GM23338 (cell line): ENCODE measurements around the gene NTN4. TPM values are rescaled to one million over a fixed set of nuclear protein-coding genes. Genes with fewer than 3 reads are reported as not detected.

Experiments
- ATAC-seq: fragments of 200-7000 bp; cut with Tn5 transposase; 3 replicates; pipeline ENCODE4 v1.9.1; 2020
- DNase-seq: peaks from one replicate; pipeline ENCODE4 v3.0.0-alpha.2; 2015; ENCODE audit warnings: low spot score
- H2AFZ ChIP-seq: fragments of 200-600 bp; sonication (generic); 2 replicates; pipeline ENCODE4 v1.8.0; 2016; ENCODE audit warnings: antibody characterized with exemption, mild to moderate bottlenecking, moderate library complexity
- H3F3A ChIP-seq: fragments of 200-600 bp; sonication (generic); replicated peaks from 2 replicates; pipeline ENCODE4 v1.8.0; 2017; ENCODE audit warnings: antibody characterized with exemption, mixed run types, low read depth
- H3K27ac ChIP-seq: fragments of 200-600 bp; sonication (generic); 2 replicates; pipeline ENCODE4 v1.6.1; 2016; ENCODE audit warnings: low read depth
- H3K27me3 ChIP-seq: fragments of 200-600 bp; sonication (generic); 2 replicates; pipeline ENCODE4 v1.8.0; 2016; ENCODE audit warnings: mild to moderate bottlenecking, mixed run types, moderate library complexity; ENCODE audit not compliant: insufficient read depth
- H3K36me3 ChIP-seq: fragments of 200-600 bp; sonication (generic); 2 replicates; pipeline ENCODE4 v1.8.0; 2016; ENCODE audit warnings: mild to moderate bottlenecking; ENCODE audit not compliant: insufficient read depth
- H3K4me1 ChIP-seq: fragments of 200-600 bp; sonication (generic); 2 replicates; pipeline ENCODE4 v1.8.0; 2016; ENCODE audit warnings: mild to moderate bottlenecking, moderate library complexity; ENCODE audit not compliant: insufficient read depth
- H3K4me2 ChIP-seq: fragments of 200-600 bp; sonication (generic); 2 replicates; pipeline ENCODE4 v1.7.1; 2017; ENCODE audit warnings: mixed run types
- H3K4me3 ChIP-seq: fragments of 200-600 bp; sonication (generic); 2 replicates; pipeline ENCODE4 v1.6.1; 2016; ENCODE audit warnings: mixed run types
- H3K79me2 ChIP-seq: fragments of 200-600 bp; sonication (generic); replicated peaks from 2 replicates; pipeline ENCODE4 v1.8.0; 2017; ENCODE audit warnings: mild to moderate bottlenecking; ENCODE audit not compliant: insufficient read depth
- H3K9me2 ChIP-seq: fragments of 200-600 bp; sonication (generic); 2 replicates; pipeline ENCODE4 v1.8.0; 2017; ENCODE audit not compliant: insufficient read depth
- H4K20me1 ChIP-seq: fragments of 200-600 bp; sonication (generic); replicated peaks from 2 replicates; pipeline ENCODE4 v1.8.0; 2017; ENCODE audit warnings: mild to moderate bottlenecking; ENCODE audit not compliant: insufficient read depth
- H3K27ac Mint-ChIP-seq: 2 replicates; pipeline ENCODE4 v1.8.0; 2020; ENCODE audit warnings: inconsistent platforms, mild to moderate bottlenecking, moderate library complexity, mixed read lengths
- H3K27me3 Mint-ChIP-seq: 3 replicates; pipeline ENCODE4 v1.8.0; 2022; ENCODE audit warnings: low read depth, mild to moderate bottlenecking, moderate library complexity, mixed read lengths, inconsistent platforms; ENCODE audit not compliant: insufficient read depth, poor library complexity
- H3K36me3 Mint-ChIP-seq: 3 replicates; pipeline ENCODE4 v1.8.0; 2021; ENCODE audit warnings: low read depth, mild to moderate bottlenecking, inconsistent platforms, moderate library complexity, mixed read lengths
- H3K4me1 Mint-ChIP-seq: 3 replicates; pipeline ENCODE4 v1.8.0; 2020; ENCODE audit warnings: mild to moderate bottlenecking, inconsistent platforms, mixed read lengths
- H3K4me3 Mint-ChIP-seq: 3 replicates; pipeline ENCODE4 v1.8.0; 2021; ENCODE audit warnings: moderate library complexity, mild to moderate bottlenecking, inconsistent platforms, mixed read lengths
- H3K9me3 Mint-ChIP-seq: 3 replicates; pipeline ENCODE4 v1.8.0; 2020; ENCODE audit warnings: moderate library complexity, mild to moderate bottlenecking, inconsistent platforms, mixed read lengths
- EZH2 ChIP-seq: fragments of 200-600 bp; sonication (generic); IDR thresholded peaks from one replicate; pipeline ENCODE4 v1.8.0; 2017; ENCODE audit warnings: antibody characterized with exemption, mild to moderate bottlenecking, low read depth; ENCODE audit not compliant: unreplicated experiment
- EZH2phosphoT487 ChIP-seq: fragments of 200-600 bp; sonication (generic); IDR thresholded peaks from one replicate; pipeline ENCODE4 v1.8.1; 2018; ENCODE audit warnings: antibody characterized with exemption; ENCODE audit not compliant: unreplicated experiment
- JUNB ChIP-seq: IDR thresholded peaks from one replicate; pipeline ENCODE4 v1.6.1; 2016; ENCODE audit warnings: antibody characterized with exemption; ENCODE audit not compliant: unreplicated experiment
- NANOG ChIP-seq: IDR thresholded peaks from 2 replicates; pipeline ENCODE4 v1.6.1; 2016; ENCODE audit warnings: antibody characterized with exemption, borderline replicate concordance
- POLR2AphosphoS5 ChIP-seq: IDR thresholded peaks from 2 replicates; pipeline ENCODE4 v1.6.1; 2016; ENCODE audit warnings: antibody characterized with exemption, low read depth
- ZNF114 ChIP-seq: fragments of 250-450 bp; sonication (Bioruptor Pico); IDR thresholded peaks from 2 replicates; pipeline ENCODE4 v1.5.0; 2020; ENCODE audit warnings: mild to moderate bottlenecking, moderate library complexity
- ZNF331 ChIP-seq: fragments of 250-450 bp; sonication (Bioruptor Pico); IDR thresholded peaks from 2 replicates; pipeline ENCODE4 v1.5.0; 2020; ENCODE audit warnings: low read depth, mild to moderate bottlenecking, moderate library complexity
- polyA plus RNA-seq: library from polyadenylated mRNA; unstranded; fragments of >200 nt; fragmentation: Nextera tagmentation; extraction: Ambion mirVana; gene quantifications from 2 replicates; pipeline ENCODE4 v1.2.1, GENCODE V29; 2016
- total RNA-seq: library from RNA; depleted of rRNA; stranded (reverse); fragments of >200 nt; shearing (Covaris generic); gene quantifications from 2 replicates; pipeline ENCODE4 v1.2.3, GENCODE V29; 2014
- TF ChIP-seq, protein P1 (sequence below): IDR thresholded peaks from one replicate; pipeline ENCODE4 v1.6.1; 2018; ENCODE audit warnings: antibody characterized with exemption; ENCODE audit not compliant: unreplicated experiment
- TF ChIP-seq, protein P2 (sequence below): IDR thresholded peaks from 2 replicates; pipeline ENCODE4 v1.6.1; 2016; ENCODE audit warnings: antibody characterized with exemption
- TF ChIP-seq, protein P3 (sequence below), 2 experiments: fragments of 200-600 bp in 1 of 2; sonication (generic) in 1 of 2; conservative IDR thresholded peaks; 2 replicates each; pipeline versions ENCODE4 v1.5.1 to v1.6.1; 2016 to 2017; ENCODE audit warnings: antibody characterized with exemption in 2 of 2, low read depth in 2 of 2, mild to moderate bottlenecking in 2 of 2, moderate library complexity in 1 of 2

The NTN4 gene
- total and polyA plus RNA-seq, 2 experiments from 2014 or later = 1.5 to 3.8 TPM

DNA sequence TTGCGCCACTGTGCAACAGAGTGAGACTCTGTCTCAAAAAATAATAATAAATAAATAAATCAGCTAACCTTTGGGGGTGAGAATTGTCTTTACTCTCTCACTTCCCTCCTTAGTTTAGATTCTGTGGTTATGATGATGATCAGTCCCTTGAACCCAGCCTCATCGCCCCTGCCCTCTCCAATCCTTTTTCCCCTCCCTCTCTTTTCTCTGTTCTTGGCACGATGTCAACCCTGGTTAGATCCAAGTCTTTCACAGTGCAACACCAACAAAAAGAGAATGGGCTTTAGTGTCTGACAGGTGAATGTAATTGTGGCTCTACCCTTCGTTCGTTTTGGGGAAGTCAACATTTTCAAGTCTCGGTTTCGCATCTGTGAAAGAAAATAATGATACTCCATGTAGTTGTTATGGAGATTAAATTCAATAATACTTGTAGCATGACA, 59.0 kb downstream of the NTN4 start:
- Histone ChIP-seq H3K9me2 (no peaks in the 10 kb centered on the region), H4K20me1 (no peaks in the 10 kb centered on the region), H3K36me3 (no peaks in the 10 kb centered on the region), H3K79me2 (no peaks in the 10 kb centered on the region), H2AFZ (no peak overlapping the region), H3F3A (no peaks in the 10 kb centered on the region), H3K27ac (no peak overlapping the region), H3K27me3 (no peaks in the 10 kb centered on the region), H3K4me3 (no peak overlapping the region), H3K4me2 (no peak overlapping the region), H3K4me1 (no peaks in the 10 kb centered on the region)
- no peak overlapping the region for H3K4me3 Mint-ChIP-seq
- H3K4me1 Mint-ChIP-seq = peaks cover 12% of the 10 kb centered on the region
- H3K27ac Mint-ChIP-seq = no peak overlapping the region
- H3K27me3 Mint-ChIP-seq = peaks cover 1% of the 10 kb centered on the region
- peaks cover 8% of the 10 kb centered on the region; the same call in 2 of the 3 replicates for H3K36me3 Mint-ChIP-seq
- no peak for DNase-seq
- peaks cover 8% of the 10 kb centered on the region for H3K9me3 Mint-ChIP-seq
- TF ChIP-seq, protein P1, sequence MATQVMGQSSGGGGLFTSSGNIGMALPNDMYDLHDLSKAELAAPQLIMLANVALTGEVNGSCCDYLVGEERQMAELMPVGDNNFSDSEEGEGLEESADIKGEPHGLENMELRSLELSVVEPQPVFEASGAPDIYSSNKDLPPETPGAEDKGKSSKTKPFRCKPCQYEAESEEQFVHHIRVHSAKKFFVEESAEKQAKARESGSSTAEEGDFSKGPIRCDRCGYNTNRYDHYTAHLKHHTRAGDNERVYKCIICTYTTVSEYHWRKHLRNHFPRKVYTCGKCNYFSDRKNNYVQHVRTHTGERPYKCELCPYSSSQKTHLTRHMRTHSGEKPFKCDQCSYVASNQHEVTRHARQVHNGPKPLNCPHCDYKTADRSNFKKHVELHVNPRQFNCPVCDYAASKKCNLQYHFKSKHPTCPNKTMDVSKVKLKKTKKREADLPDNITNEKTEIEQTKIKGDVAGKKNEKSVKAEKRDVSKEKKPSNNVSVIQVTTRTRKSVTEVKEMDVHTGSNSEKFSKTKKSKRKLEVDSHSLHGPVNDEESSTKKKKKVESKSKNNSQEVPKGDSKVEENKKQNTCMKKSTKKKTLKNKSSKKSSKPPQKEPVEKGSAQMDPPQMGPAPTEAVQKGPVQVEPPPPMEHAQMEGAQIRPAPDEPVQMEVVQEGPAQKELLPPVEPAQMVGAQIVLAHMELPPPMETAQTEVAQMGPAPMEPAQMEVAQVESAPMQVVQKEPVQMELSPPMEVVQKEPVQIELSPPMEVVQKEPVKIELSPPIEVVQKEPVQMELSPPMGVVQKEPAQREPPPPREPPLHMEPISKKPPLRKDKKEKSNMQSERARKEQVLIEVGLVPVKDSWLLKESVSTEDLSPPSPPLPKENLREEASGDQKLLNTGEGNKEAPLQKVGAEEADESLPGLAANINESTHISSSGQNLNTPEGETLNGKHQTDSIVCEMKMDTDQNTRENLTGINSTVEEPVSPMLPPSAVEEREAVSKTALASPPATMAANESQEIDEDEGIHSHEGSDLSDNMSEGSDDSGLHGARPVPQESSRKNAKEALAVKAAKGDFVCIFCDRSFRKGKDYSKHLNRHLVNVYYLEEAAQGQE = no peak
- no peak for TF ChIP-seq EZH2phosphoT487
- no peak for TF ChIP-seq POLR2AphosphoS5
- no peak for TF ChIP-seq EZH2
- TF ChIP-seq NANOG = no peak
- TF ChIP-seq ZNF114 = no peak
- TF ChIP-seq, protein P2, sequence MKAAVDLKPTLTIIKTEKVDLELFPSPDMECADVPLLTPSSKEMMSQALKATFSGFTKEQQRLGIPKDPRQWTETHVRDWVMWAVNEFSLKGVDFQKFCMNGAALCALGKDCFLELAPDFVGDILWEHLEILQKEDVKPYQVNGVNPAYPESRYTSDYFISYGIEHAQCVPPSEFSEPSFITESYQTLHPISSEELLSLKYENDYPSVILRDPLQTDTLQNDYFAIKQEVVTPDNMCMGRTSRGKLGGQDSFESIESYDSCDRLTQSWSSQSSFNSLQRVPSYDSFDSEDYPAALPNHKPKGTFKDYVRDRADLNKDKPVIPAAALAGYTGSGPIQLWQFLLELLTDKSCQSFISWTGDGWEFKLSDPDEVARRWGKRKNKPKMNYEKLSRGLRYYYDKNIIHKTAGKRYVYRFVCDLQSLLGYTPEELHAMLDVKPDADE = no peak
- TF ChIP-seq, protein P3, sequence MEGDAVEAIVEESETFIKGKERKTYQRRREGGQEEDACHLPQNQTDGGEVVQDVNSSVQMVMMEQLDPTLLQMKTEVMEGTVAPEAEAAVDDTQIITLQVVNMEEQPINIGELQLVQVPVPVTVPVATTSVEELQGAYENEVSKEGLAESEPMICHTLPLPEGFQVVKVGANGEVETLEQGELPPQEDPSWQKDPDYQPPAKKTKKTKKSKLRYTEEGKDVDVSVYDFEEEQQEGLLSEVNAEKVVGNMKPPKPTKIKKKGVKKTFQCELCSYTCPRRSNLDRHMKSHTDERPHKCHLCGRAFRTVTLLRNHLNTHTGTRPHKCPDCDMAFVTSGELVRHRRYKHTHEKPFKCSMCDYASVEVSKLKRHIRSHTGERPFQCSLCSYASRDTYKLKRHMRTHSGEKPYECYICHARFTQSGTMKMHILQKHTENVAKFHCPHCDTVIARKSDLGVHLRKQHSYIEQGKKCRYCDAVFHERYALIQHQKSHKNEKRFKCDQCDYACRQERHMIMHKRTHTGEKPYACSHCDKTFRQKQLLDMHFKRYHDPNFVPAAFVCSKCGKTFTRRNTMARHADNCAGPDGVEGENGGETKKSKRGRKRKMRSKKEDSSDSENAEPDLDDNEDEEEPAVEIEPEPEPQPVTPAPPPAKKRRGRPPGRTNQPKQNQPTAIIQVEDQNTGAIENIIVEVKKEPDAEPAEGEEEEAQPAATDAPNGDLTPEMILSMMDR (conservative IDR thresholded peaks at IDR 0.05; ENCODE audit: low read depth in 2 of 2) = no peak
- no peak for ATAC-seq

DNA sequence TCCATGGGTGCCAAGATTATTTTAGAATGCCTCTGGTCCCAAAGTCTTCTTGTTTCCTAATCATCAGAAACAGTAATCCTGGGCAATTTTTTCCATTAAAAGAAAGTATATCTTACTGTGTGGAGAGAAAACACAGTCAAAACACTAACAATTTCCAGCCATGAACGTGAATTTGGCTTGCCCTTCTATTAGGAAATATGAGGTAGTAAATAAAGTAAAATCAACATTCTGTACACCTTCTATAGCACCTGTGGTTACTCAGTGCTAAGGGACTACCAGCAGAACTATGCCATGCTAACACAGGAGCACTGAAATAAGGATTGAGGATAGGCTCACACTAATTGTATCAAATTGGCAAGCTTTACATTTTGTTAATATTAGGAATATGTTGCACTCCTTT, 60.1 kb downstream of the NTN4 start:
- Mint-ChIP-seq H3K27me3 (peaks cover 1% of the 10 kb centered on the region), H3K36me3 (peaks cover 15% of the 10 kb centered on the region; the same call in 2 of the 3 replicates), H3K27ac (no peak overlapping the region), H3K4me1 (peaks cover 12% of the 10 kb centered on the region), H3K9me3 (peaks cover 14% of the 10 kb centered on the region), H3K4me3 (no peak overlapping the region)
- H3K79me2 ChIP-seq = no peaks in the 10 kb centered on the region
- H3F3A ChIP-seq = no peaks in the 10 kb centered on the region
- H3K4me3 ChIP-seq = no peak overlapping the region
- DNase-seq (no peak), ATAC-seq (no peak)
- TF ChIP-seq, protein P1 = no peak
- TF ChIP-seq JUNB = no peak
- no peak for TF ChIP-seq ZNF331 (CRISPR knock-in tag)
- TF ChIP-seq, protein P3 (conservative IDR thresholded peaks at IDR 0.05; ENCODE audit: low read depth in 2 of 2) = no peak
- no peaks in the 10 kb centered on the region for H3K4me1 ChIP-seq
- no peaks in the 10 kb centered on the region for H3K27me3 ChIP-seq
- no peaks in the 10 kb centered on the region for H3K9me2 ChIP-seq
- no peak overlapping the region for H3K27ac ChIP-seq
- H4K20me1 ChIP-seq = no peaks in the 10 kb centered on the region
- no peak overlapping the region for H3K4me2 ChIP-seq
- H3K36me3 ChIP-seq = 0 out of 2 replicates have a peak, but pooled peaks cover 5% of the 10 kb centered on the region
- no peak overlapping the region for H2AFZ ChIP-seq
